B cell (primary cell): ENCODE results near the gene VIP. TPM values are rescaled to one million over a fixed set of nuclear protein-coding genes. Genes with fewer than 3 reads are reported as not detected.

Experiments used
- ATAC-seq: fragments of 200-7000 bp; cut with Tn5 transposase; one replicate; pipeline ENCODE4 v1.10.0; 2021; ENCODE audit warnings: low read depth, mild to moderate bottlenecking, moderate number of reproducible peaks, moderate library complexity
- CTCF ChIA-PET: fragments of 350-600 bp; sonication (Branson Sonifier 250); formaldehyde crosslinking; loops from one replicate; lab custom pipeline; 2021; ENCODE audit warnings: antibody characterized with exemption, inconsistent platforms; lab: Charles Lee
- POLR2A ChIA-PET: fragments of 350-600 bp; sonication (Branson Sonifier 250); formaldehyde crosslinking; loops from one replicate; lab custom pipeline; 2021; ENCODE audit warnings: antibody characterized with exemption; lab: Charles Lee
- DNase-seq: peaks from one replicate; pipeline ENCODE4 v3.0.0; 2013
- H2AFZ ChIP-seq: 2 replicates; pipeline ENCODE4 v1.6.1; 2012; ENCODE audit warnings: mild to moderate bottlenecking, low read depth, low read length; ENCODE audit not compliant: insufficient read depth, poor library complexity, severe bottlenecking
- H3K27ac ChIP-seq, 2 donors: 1 replicate in 1 of 2; 2 replicates in 1 of 2; pipeline ENCODE4 v1.5.1; 2012 to 2013; ENCODE audit warnings: low read length in 2 of 2, mild to moderate bottlenecking in 2 of 2, moderate library complexity in 1 of 2
- H3K27me3 ChIP-seq, 4 experiments: fragments of 200-600 bp in 1 of 4; sonication (generic) in 1 of 4; replicated peaks in 1 of 4; 1 replicate in 2 of 4; 2 replicates in 2 of 4; pipeline versions ENCODE4 v1.6.1 to v1.7.0; 2013 to 2016; ENCODE audit warnings: low read length in 3 of 4, mild to moderate bottlenecking in 2 of 4, mixed read lengths in 1 of 4, moderate library complexity in 1 of 4; ENCODE audit not compliant: insufficient read depth in 4 of 4, control insufficient read depth in 3 of 4; ENCODE audit errors: control extremely low read depth in 1 of 4
- H3K36me3 ChIP-seq, 2 experiments: replicated peaks in 1 of 2; 1 replicate in 1 of 2; 2 replicates in 1 of 2; pipeline versions ENCODE4 v1.6.1 to v1.7.1; 2013; ENCODE audit warnings: low read length in 1 of 2; ENCODE audit not compliant: insufficient read depth in 2 of 2, control insufficient read depth in 1 of 2; ENCODE audit errors: control extremely low read depth in 1 of 2, extremely low read depth in 1 of 2
- H3K4me1 ChIP-seq, 2 donors: fragments of 200-600 bp in 1 of 2; sonication (generic) in 1 of 2; 1 replicate in 1 of 2; 2 replicates in 1 of 2; pipeline versions ENCODE4 v1.5.1 to v1.6.1; 2013 to 2017; ENCODE audit warnings: low read length in 2 of 2; ENCODE audit not compliant: control insufficient read depth in 2 of 2, insufficient read depth in 2 of 2
- H3K4me2 ChIP-seq: replicated peaks from 2 replicates; pipeline ENCODE3; 2012; ENCODE audit warnings: mild to moderate bottlenecking, low read depth, low read length; ENCODE audit not compliant: poor library complexity, severe bottlenecking
- H3K4me3 ChIP-seq, 5 experiments: fragments of 200-600 bp in 1 of 5; sonication (generic) in 1 of 5; 1 replicate in 3 of 5; 2 replicates in 2 of 5; pipeline versions ENCODE4 v1.5.1 to v1.7.0; 2011 to 2016; ENCODE audit warnings: low read length in 4 of 5, mild to moderate bottlenecking in 4 of 5, low read depth in 2 of 5, control low read depth in 1 of 5, moderate library complexity in 1 of 5; ENCODE audit not compliant: insufficient read depth in 1 of 5; ENCODE audit errors: control extremely low read depth in 1 of 5, extremely low read depth in 1 of 5
- H3K79me2 ChIP-seq: fragments of 200-600 bp; sonication (generic); one replicate; pipeline ENCODE4 v1.6.0; 2016; ENCODE audit warnings: low read length; ENCODE audit not compliant: control insufficient read depth, insufficient read depth
- H3K9ac ChIP-seq: fragments of 200-600 bp; sonication (generic); 2 replicates; pipeline ENCODE4 v1.6.1; 2017; ENCODE audit warnings: mild to moderate bottlenecking, low read length, moderate library complexity
- H3K9me3 ChIP-seq, 3 donors: one replicate each; pipeline versions ENCODE4 v1.6.1 to v1.7.1; 2013; ENCODE audit warnings: low read length in 2 of 3; ENCODE audit not compliant: control insufficient read depth in 2 of 3, insufficient read depth in 1 of 3; ENCODE audit errors: control extremely low read depth in 1 of 3
- H4K20me1 ChIP-seq: 2 replicates; pipeline ENCODE4 v1.6.0; 2012; ENCODE audit warnings: mild to moderate bottlenecking, low read length; ENCODE audit not compliant: insufficient read depth, control insufficient read depth, poor library complexity, severe bottlenecking
- H3K27ac Mint-ChIP-seq: one replicate; pipeline ENCODE4 v1.8.0; 2021; ENCODE audit warnings: mixed read lengths
- H3K27me3 Mint-ChIP-seq: one replicate; pipeline ENCODE4 v1.8.0; 2021; ENCODE audit warnings: mixed read lengths
- H3K4me1 Mint-ChIP-seq: one replicate; pipeline ENCODE4 v1.8.0; 2021; ENCODE audit warnings: mixed read lengths
- H3K4me3 Mint-ChIP-seq: one replicate; pipeline ENCODE4 v1.8.0; 2021; ENCODE audit warnings: mixed read lengths
- H3K9me3 Mint-ChIP-seq: one replicate; pipeline ENCODE4 v1.8.0; 2022; ENCODE audit warnings: mixed read lengths; ENCODE audit not compliant: insufficient read depth
- EZH2 ChIP-seq: IDR thresholded peaks from 2 replicates; pipeline ENCODE4 v1.6.1; 2012; ENCODE audit warnings: borderline replicate concordance, low read depth, mild to moderate bottlenecking, moderate library complexity, low read length; ENCODE audit not compliant: insufficient read depth, poor library complexity, severe bottlenecking
- WGBS: methylation state at CpG from one replicate; pipeline ENCODE4 v1.1.5; 2013; ENCODE audit warnings: missing lambda C conversion rate; ENCODE audit not compliant: insufficient coverage; 5-methylcytosine and 5-hydroxymethylcytosine counted together
- intact Hi-C: fragments of 100-400 bp; cut with micrococcal nuclease; formaldehyde crosslinking; loops from one replicate; pipeline ENCODE4 v1.10.0; 2022
- polyA plus RNA-seq: library from polyadenylated mRNA; depleted of rRNA; stranded (reverse); fragments of >200 nt; gene quantifications from 2 replicates; pipeline ENCODE4 v1.2.3, GENCODE V29; 2012
- total RNA-seq, 2 donors: library from RNA; stranded (reverse); fragments of 120-200 nt in 1 of 2; gene quantifications; 1 replicate in 1 of 2; 2 replicates in 1 of 2; pipeline versions ENCODE4 v1.2.3 to v1.2.4, GENCODE V29; 2013 to 2022
- TF ChIP-seq, protein P1 (sequence below): fragments of 200-600 bp; IDR thresholded peaks from one replicate; pipeline ENCODE4 v1.8.0; 2022; ENCODE audit warnings: antibody characterized with exemption, mild to moderate bottlenecking

Gene VIP
- total and polyA plus RNA-seq, 2 donors (not counting 1 experiment from before 2014, with no cell fraction given) = not detected

DNA sequence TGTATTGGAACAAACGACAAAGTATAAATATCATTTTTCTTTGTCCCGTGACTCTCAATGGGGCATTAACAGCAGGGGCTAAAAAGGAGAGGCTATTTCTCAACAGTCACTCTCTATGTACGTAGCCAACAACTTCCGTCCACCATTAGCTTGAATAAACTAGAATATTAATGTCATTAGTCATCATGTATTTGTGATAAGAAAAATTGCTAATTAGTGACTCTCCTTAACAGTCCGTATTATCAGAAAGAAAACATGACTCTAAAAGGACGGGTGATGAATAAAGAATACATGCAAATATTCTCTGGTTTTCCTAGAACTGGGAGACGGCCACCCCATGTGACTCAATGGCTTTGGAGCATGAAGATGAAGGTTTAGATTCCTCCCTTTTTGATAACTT is 18.6 kb downstream of the VIP start:
- H3K27me3 Mint-ChIP-seq = no peaks in the 10 kb centered on the region
- no peak overlapping the region for H3K4me3 ChIP-seq
- no peak overlapping the region for H3K9ac ChIP-seq
- no peaks in the 10 kb centered on the region for H3K27me3 ChIP-seq
- ChIA-PET POLR2A (no interaction called here), CTCF (no interaction called here)
- no peaks in the 10 kb centered on the region for H3K4me1 ChIP-seq
- H4K20me1 ChIP-seq = no peaks in the 10 kb centered on the region
- H3K36me3 ChIP-seq = no peaks in the 10 kb centered on the region
- intact Hi-C loops = no loop called here
- no peak overlapping the region for H3K27ac Mint-ChIP-seq
- H2AFZ ChIP-seq = no peak overlapping the region
- H3K9me3 ChIP-seq = no peaks in the 10 kb centered on the region
- TF ChIP-seq, protein P1, sequence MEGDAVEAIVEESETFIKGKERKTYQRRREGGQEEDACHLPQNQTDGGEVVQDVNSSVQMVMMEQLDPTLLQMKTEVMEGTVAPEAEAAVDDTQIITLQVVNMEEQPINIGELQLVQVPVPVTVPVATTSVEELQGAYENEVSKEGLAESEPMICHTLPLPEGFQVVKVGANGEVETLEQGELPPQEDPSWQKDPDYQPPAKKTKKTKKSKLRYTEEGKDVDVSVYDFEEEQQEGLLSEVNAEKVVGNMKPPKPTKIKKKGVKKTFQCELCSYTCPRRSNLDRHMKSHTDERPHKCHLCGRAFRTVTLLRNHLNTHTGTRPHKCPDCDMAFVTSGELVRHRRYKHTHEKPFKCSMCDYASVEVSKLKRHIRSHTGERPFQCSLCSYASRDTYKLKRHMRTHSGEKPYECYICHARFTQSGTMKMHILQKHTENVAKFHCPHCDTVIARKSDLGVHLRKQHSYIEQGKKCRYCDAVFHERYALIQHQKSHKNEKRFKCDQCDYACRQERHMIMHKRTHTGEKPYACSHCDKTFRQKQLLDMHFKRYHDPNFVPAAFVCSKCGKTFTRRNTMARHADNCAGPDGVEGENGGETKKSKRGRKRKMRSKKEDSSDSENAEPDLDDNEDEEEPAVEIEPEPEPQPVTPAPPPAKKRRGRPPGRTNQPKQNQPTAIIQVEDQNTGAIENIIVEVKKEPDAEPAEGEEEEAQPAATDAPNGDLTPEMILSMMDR = no peak
- TF ChIP-seq EZH2 = no peak
- H3K9me3 Mint-ChIP-seq = no peaks in the 10 kb centered on the region
- H3K27ac ChIP-seq = no peak overlapping the region
- WGBS = 67% methylated on average over 1 of the region's 7 CpGs
- ATAC-seq (no peak), DNase-seq (no peak)
- no peak overlapping the region for H3K4me3 Mint-ChIP-seq
- no peak overlapping the region for H3K4me2 ChIP-seq
- no peaks in the 10 kb centered on the region for H3K79me2 ChIP-seq
- no peaks in the 10 kb centered on the region for H3K4me1 Mint-ChIP-seq

DNA sequence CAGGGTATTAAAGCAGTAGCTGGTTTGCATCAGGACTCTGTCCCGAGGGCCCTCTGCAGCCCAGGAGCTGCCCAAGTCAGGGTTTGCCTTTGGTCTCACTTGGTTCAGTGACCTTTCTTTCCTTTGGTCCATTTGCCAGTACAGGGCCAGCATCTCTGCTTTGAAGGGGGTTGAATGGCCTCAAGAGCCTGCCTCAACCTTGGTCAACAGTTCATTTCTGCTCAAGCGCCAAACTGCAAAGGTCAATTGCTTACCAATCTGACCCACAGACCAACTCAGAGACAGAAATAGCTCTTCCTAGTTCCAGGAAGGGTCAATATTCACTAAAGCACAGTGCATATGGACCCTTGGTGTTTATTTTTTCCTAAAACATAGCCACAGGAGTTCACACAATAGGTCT is 19.4 kb downstream of the VIP start:
- no peak for ATAC-seq
- CTCF ChIA-PET = no interaction called here

More for the DNA sequence above, 19.4 kb downstream of the VIP start:
- no peak overlapping the region for H3K27ac Mint-ChIP-seq
- intact Hi-C loops = no loop called here
- H3K9me3 Mint-ChIP-seq = no peaks in the 10 kb centered on the region
- Histone ChIP-seq H3K9me3 (no peaks in the 10 kb centered on the region), H3K27me3 (no peaks in the 10 kb centered on the region), H2AFZ (no peak overlapping the region), H3K79me2 (no peaks in the 10 kb centered on the region), H3K27ac (no peak overlapping the region), H3K4me2 (no peak overlapping the region), H4K20me1 (no peaks in the 10 kb centered on the region), H3K4me1 (no peaks in the 10 kb centered on the region), H3K36me3 (no peaks in the 10 kb centered on the region), H3K9ac (no peak overlapping the region), H3K4me3 (no peak overlapping the region)
- TF ChIP-seq, protein P1 = no peak
- no peak for TF ChIP-seq EZH2
- H3K4me3 Mint-ChIP-seq = no peak overlapping the region
- H3K27me3 Mint-ChIP-seq = no peaks in the 10 kb centered on the region
- POLR2A ChIA-PET = no interaction called here
- WGBS = 85% methylated on average over 2 of the region's 2 CpGs
- no peak for DNase-seq
- no peaks in the 10 kb centered on the region for H3K4me1 Mint-ChIP-seq
